Dendritic cell treated with granulocyte-macrophage colony-stimulating factor and Interleukin-4, amounts not matched to agents 40 ng/mL and 50 ng/mL, for 4 days (primary cell): ENCODE data around the gene CAMK2G.
A peak's percentile ranks its signal among the peaks of the same experiment; 100 is the strongest.

Experiments used
- H3K27ac Mint-ChIP-seq: one replicate; pipeline ENCODE4 v1.8.0; 2022; ENCODE audit warnings: mild to moderate bottlenecking, mixed read lengths
- H3K27me3 Mint-ChIP-seq: one replicate; pipeline ENCODE4 v1.8.0; 2022; ENCODE audit warnings: mild to moderate bottlenecking, mixed read lengths
- H3K36me3 Mint-ChIP-seq: one replicate; pipeline ENCODE4 v1.8.0; 2022; ENCODE audit warnings: low read depth, mixed read lengths
- H3K4me1 Mint-ChIP-seq: one replicate; pipeline ENCODE4 v1.8.0; 2022; ENCODE audit warnings: low read depth, mixed read lengths
- H3K4me3 Mint-ChIP-seq: one replicate; pipeline ENCODE4 v1.8.0; 2022; ENCODE audit warnings: mild to moderate bottlenecking, moderate library complexity, mixed read lengths
- H3K9me3 Mint-ChIP-seq: one replicate; pipeline ENCODE4 v1.8.0; 2022; ENCODE audit warnings: mixed read lengths
- intact Hi-C: fragments of 100-400 bp; cut with micrococcal nuclease; formaldehyde crosslinking; loops from one replicate; pipeline ENCODE4 v1.15.0; 2022

Gene CAMK2G

GRCh38 chr10:73858013-73858708, 16.2 kb downstream of the CAMK2G start:
- Mint-ChIP-seq H3K27me3 (no peaks in the 10 kb centered on the region), H3K4me3 (no peak overlapping the region), H3K4me1 (peaks cover 32% of the 10 kb centered on the region), H3K9me3 (no peaks in the 10 kb centered on the region), H3K27ac (no peak overlapping the region), H3K36me3 (peaks cover 79% of the 10 kb centered on the region)
- intact Hi-C loops, result no loop called here

GRCh38 chr10:73857446-73857845, 16.9 kb downstream of the CAMK2G start:
- Mint-ChIP-seq H3K4me3 (no peak overlapping the region), H3K9me3 (no peaks in the 10 kb centered on the region), H3K27ac (no peak overlapping the region), H3K4me1 (peaks cover 25% of the 10 kb centered on the region), H3K36me3 (peaks cover 83% of the 10 kb centered on the region), H3K27me3 (no peaks in the 10 kb centered on the region)
- intact Hi-C loops, result no loop called here

GRCh38 chr10:73856261-73856660, 18.1 kb downstream of the CAMK2G start:
- intact Hi-C loops, result no loop called here
- H3K9me3 Mint-ChIP-seq, result no peaks in the 10 kb centered on the region
- no peaks in the 10 kb centered on the region for H3K27me3 Mint-ChIP-seq
- no peak overlapping the region for H3K4me3 Mint-ChIP-seq
- H3K36me3 Mint-ChIP-seq, result peaks cover 95% of the 10 kb centered on the region
- peaks cover 17% of the 10 kb centered on the region for H3K4me1 Mint-ChIP-seq
- H3K27ac Mint-ChIP-seq, result no peak overlapping the region

GRCh38 chr10:73855413-73855812, 18.9 kb downstream of the CAMK2G start:
- Mint-ChIP-seq H3K27me3 (no peaks in the 10 kb centered on the region), H3K9me3 (no peaks in the 10 kb centered on the region), H3K27ac (no peak overlapping the region), H3K4me3 (no peak overlapping the region), H3K36me3 (peaks cover 97% of the 10 kb centered on the region), H3K4me1 (peaks cover 17% of the 10 kb centered on the region)
- intact Hi-C loops, result no loop called here

GRCh38 chr10:73854310-73854709, 20.0 kb downstream of the CAMK2G start:
- H3K4me3 Mint-ChIP-seq, result no peak overlapping the region
- peaks cover 91% of the 10 kb centered on the region for H3K36me3 Mint-ChIP-seq
- H3K4me1 Mint-ChIP-seq, result peaks cover 23% of the 10 kb centered on the region
- no peaks in the 10 kb centered on the region for H3K9me3 Mint-ChIP-seq
- intact Hi-C loops, result no loop called here
- H3K27ac Mint-ChIP-seq, result no peak overlapping the region
- no peaks in the 10 kb centered on the region for H3K27me3 Mint-ChIP-seq

- Mint-ChIP-seq H3K4me1 (peaks cover 22% of the 10 kb centered on the region), H3K9me3 (no peaks in the 10 kb centered on the region), H3K36me3 (peaks cover 92% of the 10 kb centered on the region), H3K4me3 (no peak overlapping the region), H3K27me3 (no peaks in the 10 kb centered on the region), H3K27ac (no peak overlapping the region)
- intact Hi-C loops, result no loop called here
Observed at GRCh38 chr10:73853196-73853595, 21.2 kb downstream of the CAMK2G start.

GRCh38 chr10:73850863-73851461, 23.4 kb downstream of the CAMK2G start:
- H3K4me1 Mint-ChIP-seq, result peaks cover 18% of the 10 kb centered on the region
- peaks cover 93% of the 10 kb centered on the region for H3K36me3 Mint-ChIP-seq
- intact Hi-C loops, result no loop called here
- no peak overlapping the region for H3K27ac Mint-ChIP-seq
- H3K27me3 Mint-ChIP-seq, result no peaks in the 10 kb centered on the region
- no peak overlapping the region for H3K4me3 Mint-ChIP-seq
- H3K9me3 Mint-ChIP-seq, result no peaks in the 10 kb centered on the region

GRCh38 chr10:73850211-73850610, 24.1 kb downstream of the CAMK2G start:
- no peak overlapping the region for H3K4me3 Mint-ChIP-seq
- intact Hi-C loops, result no loop called here
- no peak overlapping the region for H3K27ac Mint-ChIP-seq
- no peaks in the 10 kb centered on the region for H3K27me3 Mint-ChIP-seq
- peaks cover 18% of the 10 kb centered on the region for H3K4me1 Mint-ChIP-seq
- no peaks in the 10 kb centered on the region for H3K9me3 Mint-ChIP-seq
- H3K36me3 Mint-ChIP-seq, result peaks cover 93% of the 10 kb centered on the region

- Mint-ChIP-seq H3K27ac (peak overlapping the region; percentile 49), H3K4me3 (no peak overlapping the region), H3K27me3 (no peaks in the 10 kb centered on the region), H3K36me3 (peaks cover 89% of the 10 kb centered on the region), H3K9me3 (no peaks in the 10 kb centered on the region), H3K4me1 (peaks cover 19% of the 10 kb centered on the region)
- intact Hi-C loops, result loop anchor here (1.0 kb wide), 1 partner anchor 30 kb away; no protein-coding TSS in a partner anchor
Observed at GRCh38 chr10:73848821-73849489, 25.4 kb downstream of the CAMK2G start.

GRCh38 chr10:73847031-73847430, 27.3 kb downstream of the CAMK2G start:
- no peak overlapping the region for H3K4me3 Mint-ChIP-seq
- no peaks in the 10 kb centered on the region for H3K27me3 Mint-ChIP-seq
- H3K9me3 Mint-ChIP-seq, result no peaks in the 10 kb centered on the region
- no peak overlapping the region for H3K27ac Mint-ChIP-seq
- H3K36me3 Mint-ChIP-seq, result peaks cover 88% of the 10 kb centered on the region
- intact Hi-C loops, result no loop called here
- peaks cover 29% of the 10 kb centered on the region for H3K4me1 Mint-ChIP-seq

GRCh38 chr10:73843261-73843660, 31.1 kb downstream of the CAMK2G start:
- intact Hi-C loops, result no loop called here
- peak overlapping the region; percentile 58 for H3K27ac Mint-ChIP-seq
- no peaks in the 10 kb centered on the region for H3K27me3 Mint-ChIP-seq
- H3K4me3 Mint-ChIP-seq, result no peak overlapping the region
- no peaks in the 10 kb centered on the region for H3K9me3 Mint-ChIP-seq
- peaks cover 11% of the 10 kb centered on the region for H3K4me1 Mint-ChIP-seq
- H3K36me3 Mint-ChIP-seq, result peaks cover 87% of the 10 kb centered on the region

- H3K27me3 Mint-ChIP-seq, result no peaks in the 10 kb centered on the region
- intact Hi-C loops, result no loop called here
- peaks cover 11% of the 10 kb centered on the region for H3K4me1 Mint-ChIP-seq
- no peak overlapping the region for H3K4me3 Mint-ChIP-seq
- peaks cover 87% of the 10 kb centered on the region for H3K36me3 Mint-ChIP-seq
- no peak overlapping the region for H3K27ac Mint-ChIP-seq
- no peaks in the 10 kb centered on the region for H3K9me3 Mint-ChIP-seq
Observed at GRCh38 chr10:73842349-73842748, 32.0 kb downstream of the CAMK2G start.

- intact Hi-C loops, result no loop called here
- H3K36me3 Mint-ChIP-seq, result peaks cover 87% of the 10 kb centered on the region
- peaks cover 11% of the 10 kb centered on the region for H3K4me1 Mint-ChIP-seq
- H3K27ac Mint-ChIP-seq, result no peak overlapping the region
- no peak overlapping the region for H3K4me3 Mint-ChIP-seq
- H3K27me3 Mint-ChIP-seq, result no peaks in the 10 kb centered on the region
- no peaks in the 10 kb centered on the region for H3K9me3 Mint-ChIP-seq
Observed at GRCh38 chr10:73841526-73842285, 32.6 kb downstream of the CAMK2G start.

GRCh38 chr10:73841061-73841421, 33.3 kb downstream of the CAMK2G start:
- peaks cover 11% of the 10 kb centered on the region for H3K4me1 Mint-ChIP-seq
- peaks cover 87% of the 10 kb centered on the region for H3K36me3 Mint-ChIP-seq
- H3K4me3 Mint-ChIP-seq, result no peak overlapping the region
- no peak overlapping the region for H3K27ac Mint-ChIP-seq
- intact Hi-C loops, result no loop called here
- no peaks in the 10 kb centered on the region for H3K9me3 Mint-ChIP-seq
- H3K27me3 Mint-ChIP-seq, result no peaks in the 10 kb centered on the region
